ENCODE data around the gene ST3GAL5. TPM values are rescaled to one million over a fixed set of nuclear protein-coding genes. Genes with fewer than 3 reads are reported as not detected.

Gene ST3GAL5
- total RNA-seq, result 10 to 100 TPM; 12.6 to 26.0 (median 21.8) TPM

DNA sequence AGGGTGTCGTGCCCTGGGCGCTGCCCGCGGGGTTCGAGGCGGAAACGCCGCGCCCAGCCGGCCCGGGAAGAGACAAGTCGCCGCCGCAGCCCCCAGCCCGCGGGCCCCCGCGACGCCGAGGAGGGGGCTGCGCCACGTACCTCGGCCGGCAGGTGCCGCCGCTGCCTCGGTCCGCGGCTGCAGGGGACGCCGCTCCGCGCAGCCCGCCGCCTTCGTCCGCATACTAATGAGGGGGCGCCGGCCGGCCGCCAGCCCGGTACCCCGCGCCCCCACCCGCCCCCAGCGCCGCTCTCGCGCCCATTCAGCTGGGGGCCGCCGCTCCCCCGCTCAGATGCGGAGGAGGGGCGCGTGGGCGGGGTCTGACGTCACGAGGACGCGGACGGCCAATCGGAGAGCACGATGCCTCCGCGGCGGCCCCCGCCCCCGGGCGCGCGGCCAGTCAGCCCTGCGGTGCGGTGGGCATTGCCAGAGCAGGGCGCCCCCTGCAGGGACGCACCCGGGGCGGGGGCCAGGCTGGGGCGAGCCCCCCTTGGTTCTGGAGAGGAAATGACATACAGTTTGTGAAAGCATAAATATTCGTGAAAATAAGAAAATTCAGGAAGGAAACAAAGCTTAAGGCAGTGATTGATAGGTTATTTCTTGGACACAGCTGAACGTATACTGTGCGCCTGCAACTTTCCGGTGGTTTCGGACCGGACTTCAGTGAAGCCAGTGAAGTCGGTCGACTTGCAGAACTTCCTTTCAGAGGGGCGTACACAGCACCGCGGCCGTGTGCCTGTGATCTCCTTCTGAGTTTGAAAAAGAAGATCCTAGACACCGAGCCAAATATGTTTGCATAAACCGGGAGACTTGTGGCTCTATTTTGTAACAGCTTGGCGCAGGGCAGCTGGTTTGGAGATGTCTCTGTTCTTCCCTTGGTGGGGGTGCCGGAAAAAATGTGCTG lies at the start of gene ST3GAL5:
Gene ST3GAL5, minus strand, starts transcription at position 307 of the 943 bp plus-strand sequence. Its CDS starts 85 bp downstream, at position 222.
- Histone ChIP-seq H3K36me3 (no peaks in the 10 kb centered on the region), H3K27me3 (no peaks in the 10 kb centered on the region), H3K27ac (peak within 1 kb of the TSS; percentile 82 to 92 (median 88)), H3K9me3 (no peaks in the 10 kb centered on the region), H3K4me1 (peaks cover 28 to 33% of the 10 kb centered on the region in 2 donors), H3K4me3 (peak within 1 kb of the TSS; percentile 53 to 87 (median 72))
- TF ChIP-seq POLR2A (IDR thresholded peaks at IDR 0.05), result peak; percentile 48 to 78
- TF ChIP-seq, protein P1, sequence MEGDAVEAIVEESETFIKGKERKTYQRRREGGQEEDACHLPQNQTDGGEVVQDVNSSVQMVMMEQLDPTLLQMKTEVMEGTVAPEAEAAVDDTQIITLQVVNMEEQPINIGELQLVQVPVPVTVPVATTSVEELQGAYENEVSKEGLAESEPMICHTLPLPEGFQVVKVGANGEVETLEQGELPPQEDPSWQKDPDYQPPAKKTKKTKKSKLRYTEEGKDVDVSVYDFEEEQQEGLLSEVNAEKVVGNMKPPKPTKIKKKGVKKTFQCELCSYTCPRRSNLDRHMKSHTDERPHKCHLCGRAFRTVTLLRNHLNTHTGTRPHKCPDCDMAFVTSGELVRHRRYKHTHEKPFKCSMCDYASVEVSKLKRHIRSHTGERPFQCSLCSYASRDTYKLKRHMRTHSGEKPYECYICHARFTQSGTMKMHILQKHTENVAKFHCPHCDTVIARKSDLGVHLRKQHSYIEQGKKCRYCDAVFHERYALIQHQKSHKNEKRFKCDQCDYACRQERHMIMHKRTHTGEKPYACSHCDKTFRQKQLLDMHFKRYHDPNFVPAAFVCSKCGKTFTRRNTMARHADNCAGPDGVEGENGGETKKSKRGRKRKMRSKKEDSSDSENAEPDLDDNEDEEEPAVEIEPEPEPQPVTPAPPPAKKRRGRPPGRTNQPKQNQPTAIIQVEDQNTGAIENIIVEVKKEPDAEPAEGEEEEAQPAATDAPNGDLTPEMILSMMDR (IDR thresholded peaks at IDR 0.05 in 4 of 5, conservative IDR thresholded peaks at IDR 0.05 in 1 of 5), result peak; percentile 59 to 80 (median 66)
- peak; percentile 84 for DNase-seq
- in situ Hi-C loops (cut with MboI; ENCODE audit: low sequenced_read_pairs in 4 of 4), result loop anchor here in 3 of 4 donors (5.0 to 10.0 kb wide), 3 partner anchors 64 to 188 kb away; no protein-coding TSS in a partner anchor
- intact Hi-C loops (cut with DNase I; ENCODE audit: low total_unique reads), result loop anchor here (1.0 to 10.0 kb wide), 5 partner anchors 62 to 180 kb away; no protein-coding TSS in a partner anchor
- peak; percentile 74 to 80 for ATAC-seq

DNA sequence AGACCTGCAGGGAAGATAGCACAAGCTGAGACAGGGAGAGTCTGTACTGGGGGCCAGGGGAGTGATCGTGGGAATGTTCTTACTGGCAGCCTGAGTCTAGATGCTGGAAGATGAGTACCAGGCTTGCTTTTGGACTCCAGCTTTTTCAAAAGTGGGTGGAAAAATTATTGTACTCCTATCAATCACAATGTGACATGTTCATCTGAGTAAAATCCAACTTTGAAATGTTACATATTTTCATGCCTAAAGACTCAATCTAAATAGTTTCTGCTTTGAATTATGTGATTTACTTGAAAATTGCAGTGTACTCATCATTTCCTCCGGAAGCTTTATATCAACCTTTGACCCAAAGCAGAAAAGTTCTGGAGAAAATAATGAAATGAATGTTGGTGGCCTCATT lies 49.7 kb upstream of the ST3GAL5 start:
- H3K4me1 ChIP-seq, result peaks cover 0 to 11% of the 10 kb centered on the region in 2 donors

DNA sequence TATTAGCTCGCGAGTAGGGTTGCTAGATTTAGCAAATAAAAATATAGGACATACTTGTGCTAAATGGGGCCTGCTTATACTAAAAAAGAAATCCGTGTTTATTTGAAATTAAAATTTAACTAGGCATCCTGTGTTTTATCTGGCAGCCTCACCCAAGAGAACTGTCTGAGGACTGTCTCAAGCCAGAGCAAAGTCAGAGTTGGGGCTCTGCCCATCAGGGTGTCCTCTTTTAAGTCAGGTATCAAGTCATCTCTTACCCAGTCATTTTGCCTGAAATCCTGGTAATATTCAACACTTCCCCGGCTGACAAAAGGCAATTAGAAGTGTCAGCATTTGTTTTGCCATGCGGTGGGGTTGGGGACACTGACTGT lies 48.3 kb upstream of the ST3GAL5 start:
- TF ChIP-seq POLR2A (IDR thresholded peaks at IDR 0.05), result no peak
- TF ChIP-seq, protein P1 (IDR thresholded peaks at IDR 0.05 in 4 of 5, conservative IDR thresholded peaks at IDR 0.05 in 1 of 5), result no peak
- no peaks in the 10 kb centered on the region for H3K9me3 ChIP-seq
- intact Hi-C loops (cut with DNase I; ENCODE audit: low total_unique reads), result no loop called here
- peaks cover 0 to 11% of the 10 kb centered on the region in 2 donors for H3K4me1 ChIP-seq
- in situ Hi-C loops (cut with MboI; ENCODE audit: low sequenced_read_pairs in 4 of 4), result no loop called here
- DNase-seq, result no peak
- ATAC-seq, result no peak
- no peaks in the 10 kb centered on the region for H3K27me3 ChIP-seq
- no peaks in the 10 kb centered on the region for H3K36me3 ChIP-seq
- no peak overlapping the region for H3K27ac ChIP-seq
- no peak overlapping the region for H3K4me3 ChIP-seq

More for the DNA sequence above, 49.7 kb upstream of the ST3GAL5 start:
- in situ Hi-C loops (cut with MboI; ENCODE audit: low sequenced_read_pairs in 4 of 4) (no loop called here), intact Hi-C loops (cut with DNase I; ENCODE audit: low total_unique reads) (no loop called here)
- ATAC-seq (no peak), DNase-seq (no peak)
- no peak for TF ChIP-seq POLR2A (IDR thresholded peaks at IDR 0.05)
- H3K4me3 ChIP-seq, result no peak overlapping the region
- no peaks in the 10 kb centered on the region for H3K27me3 ChIP-seq
- no peaks in the 10 kb centered on the region for H3K36me3 ChIP-seq
- H3K27ac ChIP-seq, result no peak overlapping the region
- no peaks in the 10 kb centered on the region for H3K9me3 ChIP-seq

DNA sequence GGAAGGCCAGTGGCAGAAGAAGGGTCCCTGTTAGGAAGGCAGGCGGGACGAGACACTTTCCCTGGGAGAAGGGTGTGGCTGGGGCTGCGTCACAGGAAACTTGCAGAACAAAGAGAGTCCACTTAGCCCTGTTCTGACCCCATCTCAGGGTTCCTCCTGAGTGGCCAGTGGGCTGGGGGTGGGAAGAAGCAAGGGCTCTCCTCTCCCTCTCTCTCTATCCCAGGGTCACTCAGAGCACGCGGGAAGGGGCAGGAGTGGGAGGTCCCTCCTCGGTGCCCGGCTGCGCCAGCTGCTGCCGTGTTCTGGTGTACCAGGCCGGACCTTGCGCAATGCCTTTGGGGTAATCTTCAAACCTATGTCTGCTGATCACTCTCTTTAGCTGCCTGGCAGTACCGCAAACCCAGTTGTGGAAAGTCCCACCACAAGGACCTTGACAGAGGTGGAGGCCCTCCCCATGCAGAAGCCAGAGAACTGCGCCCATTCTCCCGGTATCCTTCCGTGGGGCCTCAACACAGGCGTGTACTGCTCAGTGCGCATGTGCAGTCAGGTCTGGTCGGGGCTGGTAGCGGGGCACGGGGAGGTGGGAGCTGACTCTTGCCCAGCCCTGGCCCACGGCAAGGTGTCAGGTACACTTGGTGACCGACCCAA lies 47.8 kb upstream of the ST3GAL5 start:
- Histone ChIP-seq H3K36me3 (no peaks in the 10 kb centered on the region), H3K27ac (no peak overlapping the region), H3K4me3 (no peak overlapping the region), H3K27me3 (no peaks in the 10 kb centered on the region), H3K4me1 (peaks cover 0 to 11% of the 10 kb centered on the region in 2 donors), H3K9me3 (no peaks in the 10 kb centered on the region)
- intact Hi-C loops (cut with DNase I; ENCODE audit: low total_unique reads) (no loop called here), in situ Hi-C loops (cut with MboI; ENCODE audit: low sequenced_read_pairs in 4 of 4) (no loop called here)
- TF ChIP-seq, protein P1 (IDR thresholded peaks at IDR 0.05 in 4 of 5, conservative IDR thresholded peaks at IDR 0.05 in 1 of 5), result no peak
- no peak for TF ChIP-seq POLR2A (IDR thresholded peaks at IDR 0.05)
- ATAC-seq, result no peak
- no peak for DNase-seq

DNA sequence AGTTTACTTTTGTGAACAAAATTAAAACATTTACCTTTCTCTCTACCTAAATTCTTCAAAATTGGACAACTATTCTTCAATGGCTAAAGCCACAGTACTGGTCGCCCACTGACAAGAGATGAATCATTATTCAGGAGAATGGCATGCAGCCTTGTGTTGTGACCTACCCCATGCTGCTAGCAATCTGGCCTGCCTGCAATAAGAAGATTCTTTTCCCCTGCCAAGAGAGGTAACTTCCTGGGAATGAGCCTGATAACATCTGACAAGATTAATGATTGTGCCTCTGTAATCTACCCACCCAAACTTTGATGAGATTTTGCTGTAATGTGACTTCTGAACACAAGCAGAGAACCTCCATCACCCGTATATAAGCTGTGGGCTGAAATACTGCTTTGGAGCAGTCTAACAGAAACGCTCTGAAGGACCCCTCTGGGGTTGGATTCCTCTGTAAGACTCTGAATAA lies 47.0 kb upstream of the ST3GAL5 start:
- intact Hi-C loops (cut with DNase I; ENCODE audit: low total_unique reads), result no loop called here

More for the DNA sequence above, 47.0 kb upstream of the ST3GAL5 start:
- Histone ChIP-seq H3K4me1 (peaks cover 0 to 11% of the 10 kb centered on the region in 2 donors), H3K4me3 (no peak overlapping the region), H3K9me3 (no peaks in the 10 kb centered on the region), H3K27ac (peak overlapping the region in 1 of 4 donors; percentile 11), H3K27me3 (no peaks in the 10 kb centered on the region), H3K36me3 (no peaks in the 10 kb centered on the region)
- DNase-seq (no peak), ATAC-seq (peak; percentile 37 to 47)
- in situ Hi-C loops (cut with MboI; ENCODE audit: low sequenced_read_pairs in 4 of 4), result no loop called here
- TF ChIP-seq, protein P1 (IDR thresholded peaks at IDR 0.05 in 4 of 5, conservative IDR thresholded peaks at IDR 0.05 in 1 of 5), result no peak
- TF ChIP-seq POLR2A (IDR thresholded peaks at IDR 0.05), result no peak
